ENCODE data around the gene KLRC4. TPM values are rescaled to one million over a fixed set of nuclear protein-coding genes. Genes with fewer than 3 reads are reported as not detected.
"Not testable (repeated sequence)": the region's sequence is repeated elsewhere in the genome, so short reads cannot be mapped to it uniquely, and the experiment has no call there.

The KLRC4 gene
- total RNA-seq, 1 donor from 2014 or later, result not detected

- DNase-seq (ENCODE audit: low read depth), result no peak
Observed at GRCh38 chr12:10368206-10369171, 41.1 kb downstream of the KLRC4 start.

- not testable (repeated sequence) for DNase-seq (ENCODE audit: low read depth)
Observed at GRCh38 chr12:10367714-10368113, 41.8 kb downstream of the KLRC4 start.

- peak; percentile 42 for DNase-seq (ENCODE audit: low read depth)
Observed at GRCh38 chr12:10366875-10367274, 42.7 kb downstream of the KLRC4 start.

GRCh38 chr12:10365696-10366405 is 43.7 kb downstream of the KLRC4 start:
- DNase-seq (ENCODE audit: low read depth), result peak; percentile 58

- peak; percentile 84 for DNase-seq (ENCODE audit: low read depth)
Observed at GRCh38 chr12:10364815-10365622, 44.5 kb downstream of the KLRC4 start.

- DNase-seq (ENCODE audit: low read depth), result peak; percentile 57
Observed at GRCh38 chr12:10363914-10364814, 45.4 kb downstream of the KLRC4 start.

- no peak for DNase-seq (ENCODE audit: low read depth)
Observed at GRCh38 chr12:10363658-10363913, 46.0 kb downstream of the KLRC4 start.

GRCh38 chr12:10362828-10363657 is 46.5 kb downstream of the KLRC4 start:
- peak; percentile 73 for DNase-seq (ENCODE audit: low read depth)

- peak; percentile 19 for DNase-seq (ENCODE audit: low read depth)
Observed at GRCh38 chr12:10362325-10362724, 47.2 kb downstream of the KLRC4 start.

- peak; percentile 19 for DNase-seq (ENCODE audit: low read depth)
Observed at GRCh38 chr12:10361622-10362021, 47.9 kb downstream of the KLRC4 start.

- no peak for DNase-seq (ENCODE audit: low read depth)
Observed at GRCh38 chr12:10361084-10361483, 48.5 kb downstream of the KLRC4 start.

GRCh38 chr12:10358969-10359368 is 50.6 kb downstream of the KLRC4 start:
- DNase-seq (ENCODE audit: low read depth), result no peak

- no peak for DNase-seq (ENCODE audit: low read depth)
Observed at GRCh38 chr12:10358131-10358530, 51.4 kb downstream of the KLRC4 start.

Other genes starting within 250 kb of the KLRC4 start
- 0.87 and 0.89 TPM in 2 replicates for gene OLR1, start 237.6 kb downstream of the KLRC4 start, total RNA-seq
- gene TMEM52B, start 230.7 kb downstream of the KLRC4 start, total RNA-seq, result 2.3 and 6.9 TPM in 2 replicates
- gene GABARAPL1, start 196.9 kb downstream of the KLRC4 start, total RNA-seq, result 75.2 and 256 TPM in 2 replicates
- gene KLRD1, start 101.9 kb downstream of the KLRC4 start, total RNA-seq, result under 0.01 and 4.1 TPM in 2 replicates
- gene KLRK1, start 19.7 kb downstream of the KLRC4 start, total RNA-seq, result not detected in 2 replicates
- gene KLRC3, start 10.8 kb upstream of the KLRC4 start, total RNA-seq, result not detected in 2 replicates
- 0.87 TPM in 1 of 2 replicates, not detected in the other for gene KLRC2, start 26.3 kb upstream of the KLRC4 start, total RNA-seq
- gene KLRC1, start 43.6 kb upstream of the KLRC4 start, total RNA-seq, result 0.05 and 0.35 TPM in 2 replicates
- 1.2 and 2.6 TPM in 2 replicates for gene EIF2S3B, start 96.1 kb upstream of the KLRC4 start, total RNA-seq
- gene MAGOHB, start 203.9 kb upstream of the KLRC4 start, total RNA-seq, result 12.3 and 16.7 TPM in 2 replicates